ENCODE results near the gene AMACR.

DNA sequence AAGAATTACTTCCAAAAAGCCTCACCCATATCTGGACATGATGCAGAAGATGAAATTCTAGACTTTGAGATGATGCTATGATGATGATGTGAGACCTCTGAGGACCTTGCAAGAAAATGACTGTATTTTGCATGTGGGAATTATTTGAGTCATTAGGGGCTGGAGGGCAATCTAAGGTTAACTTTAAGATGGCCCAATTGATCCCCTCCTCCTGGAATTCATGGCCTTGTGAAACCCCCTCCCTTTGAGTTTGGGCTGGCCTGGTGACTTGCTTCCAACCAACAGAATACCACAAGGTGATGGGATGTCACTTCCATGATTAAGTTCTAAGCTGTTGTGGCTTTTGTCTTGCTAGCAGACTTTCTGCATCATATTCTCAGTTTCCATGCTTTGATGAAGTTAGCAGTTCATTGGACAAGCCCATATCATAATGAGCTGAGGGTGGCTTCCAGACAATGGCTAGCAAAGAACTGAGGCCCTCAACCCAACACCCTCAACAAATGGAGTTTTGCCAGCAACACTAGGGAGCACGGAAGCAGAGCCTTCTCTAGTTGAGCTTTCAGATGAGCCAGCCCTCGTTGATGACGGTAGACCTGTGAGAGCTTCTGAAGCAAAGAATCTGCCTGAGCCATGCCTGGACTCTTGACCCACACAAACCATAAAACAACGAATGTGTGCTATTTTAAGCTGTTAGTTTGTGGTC lies 7.4 kb upstream of the AMACR start:
- TF ChIP-seq, protein P1, sequence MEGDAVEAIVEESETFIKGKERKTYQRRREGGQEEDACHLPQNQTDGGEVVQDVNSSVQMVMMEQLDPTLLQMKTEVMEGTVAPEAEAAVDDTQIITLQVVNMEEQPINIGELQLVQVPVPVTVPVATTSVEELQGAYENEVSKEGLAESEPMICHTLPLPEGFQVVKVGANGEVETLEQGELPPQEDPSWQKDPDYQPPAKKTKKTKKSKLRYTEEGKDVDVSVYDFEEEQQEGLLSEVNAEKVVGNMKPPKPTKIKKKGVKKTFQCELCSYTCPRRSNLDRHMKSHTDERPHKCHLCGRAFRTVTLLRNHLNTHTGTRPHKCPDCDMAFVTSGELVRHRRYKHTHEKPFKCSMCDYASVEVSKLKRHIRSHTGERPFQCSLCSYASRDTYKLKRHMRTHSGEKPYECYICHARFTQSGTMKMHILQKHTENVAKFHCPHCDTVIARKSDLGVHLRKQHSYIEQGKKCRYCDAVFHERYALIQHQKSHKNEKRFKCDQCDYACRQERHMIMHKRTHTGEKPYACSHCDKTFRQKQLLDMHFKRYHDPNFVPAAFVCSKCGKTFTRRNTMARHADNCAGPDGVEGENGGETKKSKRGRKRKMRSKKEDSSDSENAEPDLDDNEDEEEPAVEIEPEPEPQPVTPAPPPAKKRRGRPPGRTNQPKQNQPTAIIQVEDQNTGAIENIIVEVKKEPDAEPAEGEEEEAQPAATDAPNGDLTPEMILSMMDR (conservative IDR thresholded peaks at IDR 0.05; ENCODE audit: low read depth, low read length): no peak
- TF ChIP-seq EZH2 (IDR thresholded peaks at IDR 0.05; ENCODE audit: low read length, unreplicated experiment) (no peak), EZH2phosphoT487 (IDR thresholded peaks at IDR 0.05; ENCODE audit: borderline replicate concordance, low read length) (no peak)

Measured in PC-3 (cell line).